Measurements from ENCODE around the gene GGACT. TPM values are rescaled to one million over a fixed set of nuclear protein-coding genes. Genes with fewer than 3 reads are reported as not detected.

The GGACT gene
- total RNA-seq, 1 donor: 9.1 TPM

- no peak overlapping the region for H3K4me3 ChIP-seq (ENCODE audit: low read depth, low read length)
- TF ChIP-seq CTCF (IDR thresholded peaks at IDR 0.05; ENCODE audit: insufficient read depth, low read length): no peak
- no peak for DNase-seq (ENCODE audit: low read depth)
Measured at GRCh38 chr13:100523411-100523810, 65.2 kb downstream of the GGACT start.

- DNase-seq (ENCODE audit: low read depth): no peak
- TF ChIP-seq CTCF (IDR thresholded peaks at IDR 0.05; ENCODE audit: insufficient read depth, low read length): no peak
- no peak overlapping the region for H3K4me3 ChIP-seq (ENCODE audit: low read depth, low read length)
Measured at GRCh38 chr13:100522618-100523309, 65.8 kb downstream of the GGACT start.

GRCh38 chr13:100521851-100522617 is 66.6 kb downstream of the GGACT start:
- no peak overlapping the region for H3K4me3 ChIP-seq (ENCODE audit: low read depth, low read length)
- TF ChIP-seq CTCF (IDR thresholded peaks at IDR 0.05; ENCODE audit: insufficient read depth, low read length): no peak
- no peak for DNase-seq (ENCODE audit: low read depth)

GRCh38 chr13:100520936-100521850 is 67.4 kb downstream of the GGACT start:
- TF ChIP-seq CTCF (IDR thresholded peaks at IDR 0.05; ENCODE audit: insufficient read depth, low read length): no peak
- no peak for DNase-seq (ENCODE audit: low read depth)
- H3K4me3 ChIP-seq (ENCODE audit: low read depth, low read length): no peak overlapping the region

- DNase-seq (ENCODE audit: low read depth): no peak
- TF ChIP-seq CTCF (IDR thresholded peaks at IDR 0.05; ENCODE audit: insufficient read depth, low read length): no peak
- H3K4me3 ChIP-seq (ENCODE audit: low read depth, low read length): no peak overlapping the region
Measured at GRCh38 chr13:100519626-100520025, 69.0 kb downstream of the GGACT start.

GRCh38 chr13:100518394-100519062 is 70.1 kb downstream of the GGACT start:
- DNase-seq (ENCODE audit: low read depth): no peak
- no peak overlapping the region for H3K4me3 ChIP-seq (ENCODE audit: low read depth, low read length)
- no peak for TF ChIP-seq CTCF (IDR thresholded peaks at IDR 0.05; ENCODE audit: insufficient read depth, low read length)
